ENCODE results near the gene SERINC4.
A peak's percentile ranks its signal among the peaks of the same experiment; 100 is the strongest.

Gene SERINC4

DNA sequence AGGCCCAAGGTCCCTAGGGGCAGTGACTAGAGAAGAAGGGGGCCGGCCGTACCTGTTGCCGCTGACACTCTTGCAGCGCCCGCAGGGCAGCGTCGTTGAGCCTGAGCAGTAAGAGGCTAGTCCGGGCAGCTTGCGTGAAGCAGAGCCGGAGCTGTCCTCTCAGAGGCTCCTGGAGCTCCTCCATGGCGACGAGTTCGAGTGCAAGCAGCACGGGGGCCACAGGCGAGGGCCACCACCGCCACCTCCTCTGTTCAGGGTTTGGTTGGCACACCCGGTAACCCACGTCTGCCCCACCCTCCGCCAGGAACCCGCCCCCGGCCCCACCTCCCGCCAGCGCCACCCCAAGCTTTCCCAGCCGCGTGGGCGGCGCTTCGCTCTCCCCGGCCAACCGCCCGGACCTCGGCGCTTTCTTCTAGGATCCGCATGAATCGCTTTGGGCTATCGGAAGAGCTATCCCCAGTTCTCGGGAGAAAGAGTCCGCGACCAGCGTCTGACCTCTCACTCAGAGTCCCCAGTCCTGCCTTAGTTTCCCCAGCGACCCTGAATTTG, 23.2 kb downstream of the SERINC4 start, which contains the start of gene ELL3:
Gene ELL3 (minus strand): TSS at position 249 of the 549 bp plus-strand sequence. CDS start 65 bp downstream, at position 184.
- H3K79me2 ChIP-seq (ENCODE audit: insufficient read depth, low read length), result peaks cover 10% of the 10 kb centered on the region
- peak within 1 kb of the TSS; percentile 90 for H3K4me3 ChIP-seq (ENCODE audit: low read depth, low read length, poor library complexity, severe bottlenecking)
- H3K9me3 ChIP-seq (ENCODE audit: low read length), result no peaks in the 10 kb centered on the region
- peak within 1 kb of the TSS; percentile 96 for H3K9ac ChIP-seq (ENCODE audit: low read length)
- H3K4me2 ChIP-seq (ENCODE audit: low read length), result peak within 1 kb of the TSS; percentile 100
- H3K9me2 ChIP-seq (ENCODE audit: low read depth, low read length), result no peaks in the 10 kb centered on the region
- H2AFZ ChIP-seq (ENCODE audit: low read length), result no peak within 1 kb of the TSS
- peaks cover 47% of the 10 kb centered on the region for H3K36me3 ChIP-seq (ENCODE audit: insufficient read depth, low read length)
- no peaks in the 10 kb centered on the region for H4K20me1 ChIP-seq (ENCODE audit: insufficient read depth, low read length)
- peaks cover 27% of the 10 kb centered on the region for H3F3A ChIP-seq (ENCODE audit: insufficient read depth, low read length)
- H3K27me3 ChIP-seq (ENCODE audit: insufficient read depth, low read length), result no peaks in the 10 kb centered on the region
- H3K27ac ChIP-seq (ENCODE audit: low read depth, low read length, poor library complexity, severe bottlenecking), result peak within 1 kb of the TSS; percentile 98
- TF ChIP-seq CTCF (IDR thresholded peaks at IDR 0.05; ENCODE audit: low read length), result no peak
- TF ChIP-seq EZH2 (IDR thresholded peaks at IDR 0.05; ENCODE audit: borderline replicate concordance, low read length), result no peak
- peaks cover 63% of the 10 kb centered on the region for H3K4me1 ChIP-seq (ENCODE audit: insufficient read depth, low read length, severe bottlenecking)

DNA sequence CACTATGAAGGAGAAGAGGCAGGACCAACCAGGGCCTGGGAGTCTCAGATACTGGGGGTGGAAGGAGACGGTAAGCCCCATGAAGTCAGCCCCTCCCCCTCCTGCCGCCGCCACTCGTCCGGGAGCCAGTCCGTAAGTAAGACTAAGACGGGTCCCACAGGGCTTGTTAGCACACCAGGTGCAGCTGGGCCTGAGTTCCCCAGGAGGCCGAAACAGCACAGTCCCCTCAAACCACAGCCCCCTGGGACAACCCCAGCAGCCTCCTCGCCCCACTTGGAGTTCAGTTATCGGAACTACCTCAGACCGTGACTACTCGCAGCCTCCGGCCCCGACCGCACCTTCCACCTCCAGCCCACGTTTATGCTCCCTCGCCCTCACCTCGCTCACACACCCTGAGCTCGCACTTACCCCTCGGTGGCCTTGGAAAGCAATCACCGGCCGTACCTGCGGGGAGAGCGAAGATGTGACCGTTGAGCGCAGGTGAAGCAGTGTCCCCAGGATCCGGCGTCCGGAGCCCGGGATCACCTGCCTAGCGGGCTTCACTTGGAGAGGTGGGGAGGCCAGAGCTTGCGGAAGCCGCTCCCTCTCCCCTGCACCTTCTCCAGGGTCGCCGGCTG, 23.8 kb downstream of the SERINC4 start:
- H4K20me1 ChIP-seq (ENCODE audit: insufficient read depth, low read length), result no peaks in the 10 kb centered on the region
- peak overlapping the region; percentile 96 for H3K9ac ChIP-seq (ENCODE audit: low read length)
- no peaks in the 10 kb centered on the region for H3K9me3 ChIP-seq (ENCODE audit: low read length)
- peaks cover 10% of the 10 kb centered on the region for H3K79me2 ChIP-seq (ENCODE audit: insufficient read depth, low read length)
- H3K4me1 ChIP-seq (ENCODE audit: insufficient read depth, low read length, severe bottlenecking), result peaks cover 59% of the 10 kb centered on the region
- H3K4me2 ChIP-seq (ENCODE audit: low read length), result peak overlapping the region; percentile 100
- H3F3A ChIP-seq (ENCODE audit: insufficient read depth, low read length), result peaks cover 33% of the 10 kb centered on the region
- H3K4me3 ChIP-seq (ENCODE audit: low read depth, low read length, poor library complexity, severe bottlenecking), result peak overlapping the region; percentile 90
- no peak for TF ChIP-seq EZH2 (IDR thresholded peaks at IDR 0.05; ENCODE audit: borderline replicate concordance, low read length)
- no peak for TF ChIP-seq CTCF (IDR thresholded peaks at IDR 0.05; ENCODE audit: low read length)
- no peaks in the 10 kb centered on the region for H3K27me3 ChIP-seq (ENCODE audit: insufficient read depth, low read length)
- H3K36me3 ChIP-seq (ENCODE audit: insufficient read depth, low read length), result peaks cover 53% of the 10 kb centered on the region
- peak overlapping the region; percentile 98 for H3K27ac ChIP-seq (ENCODE audit: low read depth, low read length, poor library complexity, severe bottlenecking)
- no peaks in the 10 kb centered on the region for H3K9me2 ChIP-seq (ENCODE audit: low read depth, low read length)
- no peak overlapping the region for H2AFZ ChIP-seq (ENCODE audit: low read length)

GRCh38 chr15:43775411-43775965, 24.5 kb downstream of the SERINC4 start:
- Histone ChIP-seq H3K4me1 (ENCODE audit: insufficient read depth, low read length, severe bottlenecking) (peaks cover 52% of the 10 kb centered on the region), H3K9me2 (ENCODE audit: low read depth, low read length) (no peaks in the 10 kb centered on the region), H3K9me3 (ENCODE audit: low read length) (no peaks in the 10 kb centered on the region), H4K20me1 (ENCODE audit: insufficient read depth, low read length) (no peaks in the 10 kb centered on the region), H3K4me3 (ENCODE audit: low read depth, low read length, poor library complexity, severe bottlenecking) (peak overlapping the region; percentile 90), H3F3A (ENCODE audit: insufficient read depth, low read length) (peaks cover 38% of the 10 kb centered on the region), H3K4me2 (ENCODE audit: low read length) (peak overlapping the region; percentile 100), H3K27ac (ENCODE audit: low read depth, low read length, poor library complexity, severe bottlenecking) (peak overlapping the region; percentile 98), H2AFZ (ENCODE audit: low read length) (no peak overlapping the region), H3K9ac (ENCODE audit: low read length) (peak overlapping the region; percentile 96), H3K27me3 (ENCODE audit: insufficient read depth, low read length) (no peaks in the 10 kb centered on the region), H3K36me3 (ENCODE audit: insufficient read depth, low read length) (peaks cover 60% of the 10 kb centered on the region), H3K79me2 (ENCODE audit: insufficient read depth, low read length) (peaks cover 10% of the 10 kb centered on the region)
- TF ChIP-seq EZH2 (IDR thresholded peaks at IDR 0.05; ENCODE audit: borderline replicate concordance, low read length) (no peak), CTCF (IDR thresholded peaks at IDR 0.05; ENCODE audit: low read length) (peak; percentile 21; the same call in 1 of the 2 replicates)
